Stimulated activated CD8-positive, alpha-beta memory T cell treated with anti-CD3 and anti-CD28 coated beads, Interleukin-7, amount 100 ng/mL, for 4 hours (primary cell): ENCODE results near the gene HDLBP.

Experiments used
- DNase-seq, 2 donors: peaks; one replicate each; pipeline ENCODE4 v3.0.0-alpha.2; 2020; ENCODE audit warnings: low read depth in 2 of 2

The HDLBP gene

DNA sequence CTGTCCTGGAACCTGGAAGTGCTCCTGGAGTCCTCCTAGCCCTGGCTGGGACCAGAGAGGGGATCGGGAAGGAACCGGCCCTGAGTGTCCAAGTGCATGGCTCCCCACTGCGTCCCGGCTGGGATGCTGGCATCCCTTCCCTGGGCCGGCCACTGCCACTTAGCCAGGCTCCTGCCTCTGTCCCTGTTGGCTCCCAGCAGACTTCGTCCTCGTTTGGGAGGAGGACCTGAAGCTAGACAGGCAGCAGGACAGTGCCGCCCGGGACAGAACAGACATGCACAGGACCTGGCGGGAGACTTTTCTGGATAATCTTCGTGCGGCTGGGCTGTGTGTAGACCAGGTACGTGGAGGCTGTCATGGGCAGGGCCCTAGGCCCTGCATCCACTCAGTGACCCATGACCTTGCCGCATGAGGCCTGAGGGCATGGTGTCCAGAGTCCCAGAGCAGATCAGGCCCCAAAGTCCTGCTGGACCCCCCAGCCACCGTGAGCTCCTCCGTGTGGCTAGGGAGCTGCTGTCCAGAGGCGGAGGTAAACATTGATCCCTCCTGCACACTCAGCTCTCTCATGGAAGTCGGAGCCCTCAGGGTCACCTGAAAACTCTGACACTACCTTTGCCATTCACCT lies 119.9 kb downstream of the HDLBP start:
- no peak for DNase-seq

DNA sequence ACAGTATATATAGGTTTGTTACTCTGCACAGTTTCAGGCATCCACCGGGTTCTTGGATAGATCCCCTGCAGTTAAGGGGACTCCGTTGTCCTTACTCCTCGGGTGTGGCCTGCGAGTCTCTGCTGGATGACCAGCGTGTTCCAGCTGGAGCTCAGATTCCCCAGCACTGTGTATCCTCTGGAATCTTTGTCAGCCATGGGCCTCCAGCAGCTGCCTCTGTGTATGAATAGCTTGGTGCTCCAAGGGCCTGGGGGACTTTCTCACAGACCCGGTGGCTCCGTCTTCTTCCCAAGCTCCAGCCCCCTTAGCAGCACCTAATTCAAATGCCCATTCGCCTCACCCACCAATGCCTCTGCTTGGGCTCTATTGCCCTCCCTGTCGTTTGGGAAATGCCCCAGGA lies 120.7 kb downstream of the HDLBP start:
- no peak for DNase-seq

DNA sequence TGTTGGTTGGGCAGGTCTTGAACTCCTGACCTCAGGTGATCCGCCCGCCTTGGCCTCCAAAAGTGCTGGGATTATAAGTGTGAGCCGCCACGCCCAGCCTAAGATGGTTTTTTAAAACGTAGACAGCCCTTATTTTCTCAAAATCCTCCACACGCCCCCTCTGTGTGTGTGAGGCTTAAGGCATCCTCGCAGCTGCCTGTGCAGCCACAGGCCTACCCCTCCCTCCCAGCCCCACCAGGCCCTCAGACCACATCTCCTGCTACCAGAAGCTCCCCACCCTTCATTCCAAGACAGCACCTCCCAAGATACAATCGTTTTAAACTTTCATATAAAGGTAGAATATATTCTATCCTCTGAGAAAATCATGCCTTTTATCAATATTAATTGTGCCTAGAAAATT lies 122.2 kb downstream of the HDLBP start:
- DNase-seq, result no peak

DNA sequence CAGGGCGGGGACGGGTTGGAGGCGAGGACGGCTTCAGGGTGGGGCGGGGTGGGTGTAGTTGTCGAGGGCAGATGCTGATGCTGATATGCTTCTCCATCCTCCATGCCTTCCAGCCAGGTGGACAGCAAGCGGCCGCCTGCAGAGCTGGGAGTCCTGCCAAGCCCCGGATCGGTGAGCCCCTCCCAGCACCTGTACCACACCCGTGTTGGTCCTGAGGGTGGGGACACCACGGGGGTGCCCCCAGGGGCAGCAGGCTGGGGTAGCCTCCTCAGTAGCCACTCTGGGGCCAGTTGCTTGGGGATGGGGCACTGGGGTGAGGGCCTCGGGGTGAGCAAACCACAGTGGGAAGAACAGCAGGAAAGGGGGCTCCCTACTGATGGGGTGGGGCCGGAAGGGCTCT lies 124.4 kb downstream of the HDLBP start:
- DNase-seq, result no peak

DNA sequence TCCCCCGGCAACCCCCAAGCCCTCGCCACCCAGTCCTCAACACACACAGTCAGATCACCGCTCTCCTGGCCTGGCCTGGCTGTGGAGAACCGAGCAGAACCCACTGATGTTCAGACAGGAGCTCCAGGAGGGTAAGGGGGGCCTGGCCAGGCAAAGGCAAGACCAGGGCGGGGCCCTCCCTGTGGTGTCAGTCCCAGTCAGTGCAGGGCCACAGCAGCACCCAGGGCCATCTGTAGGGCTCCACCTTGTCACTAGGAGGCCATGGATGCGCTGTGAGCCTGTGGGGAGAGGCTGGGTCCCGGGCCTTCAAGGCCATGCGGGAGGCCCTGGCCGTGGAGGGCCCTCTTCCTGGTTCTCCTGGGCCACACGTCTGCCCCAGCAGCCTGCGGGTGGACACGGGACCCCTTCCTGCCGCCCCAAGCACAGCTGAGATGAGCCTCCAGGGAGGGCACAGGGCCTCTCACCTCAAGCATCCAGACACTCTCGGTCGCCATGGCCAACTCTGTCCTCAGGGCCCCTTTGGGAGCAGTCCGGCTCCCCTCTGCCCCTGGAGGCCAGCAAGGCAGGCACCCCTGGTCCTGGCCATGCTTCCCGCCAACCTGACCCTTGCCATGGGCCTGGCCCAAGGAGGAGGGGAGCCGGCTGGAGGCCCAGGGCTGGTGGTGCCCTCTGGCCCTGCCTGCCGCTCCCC lies 125.0 kb downstream of the HDLBP start:
- DNase-seq, result no peak

DNA sequence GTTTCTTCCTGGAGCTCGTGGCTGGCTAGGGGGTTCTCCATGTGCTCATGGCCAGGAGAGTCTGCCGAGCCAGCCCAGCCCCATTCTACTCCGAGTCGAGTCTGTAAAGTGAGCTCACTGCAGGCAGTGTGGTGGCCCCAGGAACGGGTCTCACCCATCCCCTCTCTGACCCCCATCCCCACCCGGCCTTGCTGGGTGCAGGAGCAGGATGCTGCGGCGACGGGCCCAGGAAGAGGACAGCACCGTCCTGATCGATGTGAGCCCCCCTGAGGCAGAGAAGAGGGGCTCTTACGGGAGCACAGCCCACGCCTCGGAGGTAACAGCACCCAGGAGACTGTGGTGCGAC lies 125.6 kb downstream of the HDLBP start:
- no peak for DNase-seq

DNA sequence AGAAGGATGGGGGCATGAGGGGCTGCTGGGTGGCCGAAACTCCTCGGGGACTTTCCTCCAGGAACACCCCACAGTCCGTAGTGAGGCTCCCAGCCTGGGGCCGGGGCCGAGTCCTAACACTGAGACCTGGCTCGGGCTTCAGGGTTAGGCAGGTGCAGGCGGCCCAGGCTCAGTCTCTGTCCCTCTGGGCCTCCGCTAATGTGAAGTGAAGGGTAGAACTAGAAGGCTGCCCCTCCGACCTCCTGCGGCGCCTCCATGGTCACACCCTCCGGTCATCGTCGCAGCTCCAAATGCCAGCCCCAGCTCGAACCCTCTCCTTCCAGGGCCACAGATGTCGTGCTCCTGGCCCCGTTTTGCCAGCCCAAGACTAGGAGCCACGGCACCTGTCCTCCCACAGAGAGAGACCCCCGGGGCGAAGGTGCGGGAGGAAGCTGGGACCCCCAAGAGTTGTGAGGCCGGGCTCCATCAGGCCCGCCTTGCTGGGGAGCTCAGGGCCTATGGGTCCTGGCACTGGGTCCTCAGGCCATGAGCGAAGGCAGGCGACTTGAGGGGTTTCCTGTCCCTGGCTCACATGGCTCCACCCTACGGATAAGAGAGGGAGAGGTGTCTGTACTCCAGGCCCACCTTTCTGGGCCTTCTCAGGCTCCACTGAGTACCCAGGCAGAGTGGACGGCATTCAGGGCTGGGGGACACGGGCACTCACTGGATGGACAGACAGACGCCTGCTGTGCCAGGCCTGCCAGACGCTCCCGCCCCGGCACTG lies 126.2 kb downstream of the HDLBP start:
- no peak for DNase-seq

DNA sequence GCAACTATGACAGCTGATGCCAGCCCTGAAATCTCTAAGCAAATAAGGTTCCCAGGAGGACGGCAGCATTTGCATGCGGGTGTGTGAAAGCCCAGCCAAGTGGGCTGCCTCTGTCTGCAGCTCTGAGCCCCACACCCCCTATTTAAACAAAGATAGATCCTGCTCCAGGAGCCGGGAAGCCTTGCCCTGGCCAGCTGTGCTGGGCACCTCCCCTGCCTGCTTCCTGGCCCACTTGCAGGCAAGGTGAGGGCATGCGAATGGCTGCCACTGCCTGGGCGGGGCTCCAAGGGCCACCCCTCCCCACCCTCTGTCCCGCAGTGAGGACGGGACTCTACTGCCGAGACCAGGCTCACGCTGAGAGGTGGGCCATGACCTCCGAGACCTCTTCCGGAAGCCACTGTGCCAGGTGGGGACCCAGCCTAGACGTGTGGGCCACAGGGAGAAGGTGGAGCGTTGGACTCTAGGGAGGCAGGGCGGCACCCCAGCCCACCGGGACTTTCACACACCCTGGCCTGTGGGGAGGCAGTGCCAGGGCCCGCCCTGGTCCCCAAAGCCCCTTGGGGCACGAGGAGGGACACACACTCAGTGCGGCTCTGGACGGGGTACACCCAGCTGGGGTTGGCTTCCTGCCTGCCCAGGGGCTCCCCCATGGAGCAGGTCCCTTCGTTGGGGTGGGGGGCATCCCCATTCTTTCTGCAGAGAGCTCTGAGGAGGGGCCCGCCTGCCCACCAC lies 126.9 kb downstream of the HDLBP start, which contains the start of gene ANO7:
ANO7 (plus strand) TSS at position 317 of the 732 bp plus-strand sequence. CDS start 1,387 bp downstream, outside the sequence.
- DNase-seq, result no peak

DNA sequence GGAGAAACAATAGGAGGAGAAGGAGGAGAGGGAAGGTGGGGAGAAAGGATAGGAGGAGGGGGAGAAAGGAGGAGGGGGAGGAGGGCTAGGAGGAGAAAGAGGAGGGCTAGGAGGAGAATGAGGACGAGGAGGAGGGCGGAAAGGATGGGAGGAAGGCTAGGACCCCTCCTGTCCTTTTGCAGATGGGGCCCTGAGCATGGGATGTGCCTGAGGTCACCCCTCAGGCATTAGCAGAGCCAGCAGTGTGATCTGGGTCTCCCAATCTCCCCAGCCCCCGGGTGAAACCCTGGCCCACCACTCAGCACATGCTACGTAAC lies 127.6 kb downstream of the HDLBP start:
- DNase-seq, result no peak

DNA sequence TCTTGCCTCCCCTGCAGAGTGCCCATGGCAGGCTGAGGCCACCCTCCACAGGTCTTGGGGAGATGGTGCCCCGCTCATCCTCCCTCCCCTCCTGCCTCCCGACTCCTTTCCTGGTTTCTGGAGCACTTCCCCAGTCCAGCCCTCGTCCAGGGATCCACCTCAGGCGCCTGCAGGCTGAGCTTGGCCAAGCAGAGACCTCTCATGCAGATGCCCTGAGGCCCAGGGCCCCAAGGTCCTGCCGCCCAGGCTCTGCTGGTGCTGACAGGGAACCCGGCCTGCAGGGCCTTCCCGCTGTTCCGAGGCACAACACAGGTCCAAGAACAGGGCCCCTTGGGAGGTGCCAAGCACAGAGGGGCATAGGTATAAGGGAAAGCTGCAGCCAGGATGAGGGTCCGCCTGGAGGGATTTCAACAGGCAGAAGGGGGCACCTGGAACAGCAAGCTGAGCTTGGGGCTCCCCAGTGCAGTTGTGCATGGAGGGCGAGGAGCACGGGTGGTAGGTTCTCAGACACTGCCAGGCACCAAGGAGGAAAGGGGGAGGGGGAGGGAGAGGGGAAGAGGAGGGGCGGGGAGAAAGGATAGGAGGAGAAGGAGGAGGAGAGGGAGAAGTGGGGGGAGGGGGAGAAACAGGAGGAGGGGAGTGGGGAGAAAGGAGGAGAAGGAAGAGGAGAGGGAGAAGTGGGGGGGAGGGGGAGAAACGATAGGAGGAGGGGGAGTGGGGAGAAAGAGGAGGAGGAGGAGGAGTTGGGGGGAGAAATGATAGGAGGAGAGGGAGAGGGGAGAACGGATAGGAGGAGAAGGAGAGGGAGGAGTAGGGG lies 128.2 kb downstream of the HDLBP start:
- no peak for DNase-seq

DNA sequence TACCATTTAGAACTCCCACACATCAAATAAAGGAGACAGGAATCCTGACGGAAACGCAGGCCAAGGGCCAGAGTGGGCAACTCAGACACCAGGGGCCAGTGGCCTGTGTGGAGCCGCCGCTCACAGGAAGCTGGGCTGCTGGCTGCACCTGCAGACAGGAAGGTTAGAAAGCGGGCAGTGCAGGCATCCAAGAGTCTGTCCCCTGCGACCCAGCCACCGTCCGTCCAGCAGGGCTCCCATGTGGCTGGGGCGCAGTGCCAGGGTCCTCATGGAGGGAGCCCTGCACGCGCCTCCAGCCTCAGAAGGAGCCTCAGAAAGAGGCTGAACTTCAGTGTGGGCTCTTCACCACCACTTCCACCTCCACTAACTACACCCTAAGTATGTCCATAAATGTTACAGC lies 129.5 kb downstream of the HDLBP start:
- DNase-seq, result no peak

DNA sequence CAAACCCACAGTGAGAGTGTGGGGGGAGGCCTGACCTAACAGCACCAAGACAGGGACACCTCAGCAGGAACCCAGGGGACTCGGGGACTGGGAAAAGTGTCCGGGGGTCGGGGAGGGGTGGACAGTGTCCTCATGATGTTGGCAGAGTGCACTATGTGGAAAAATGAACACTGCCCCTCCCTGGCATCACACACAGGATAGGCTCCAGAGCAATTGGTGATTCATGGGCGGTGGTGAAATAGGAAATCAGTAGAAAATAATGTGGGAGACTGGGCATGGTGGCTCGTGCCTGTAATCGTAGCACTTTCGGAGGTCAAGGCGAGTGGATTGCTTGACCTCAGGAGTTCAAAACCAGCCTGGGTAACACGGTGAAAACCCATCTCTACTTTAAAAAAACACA lies 130.6 kb downstream of the HDLBP start:
- no peak for DNase-seq

DNA sequence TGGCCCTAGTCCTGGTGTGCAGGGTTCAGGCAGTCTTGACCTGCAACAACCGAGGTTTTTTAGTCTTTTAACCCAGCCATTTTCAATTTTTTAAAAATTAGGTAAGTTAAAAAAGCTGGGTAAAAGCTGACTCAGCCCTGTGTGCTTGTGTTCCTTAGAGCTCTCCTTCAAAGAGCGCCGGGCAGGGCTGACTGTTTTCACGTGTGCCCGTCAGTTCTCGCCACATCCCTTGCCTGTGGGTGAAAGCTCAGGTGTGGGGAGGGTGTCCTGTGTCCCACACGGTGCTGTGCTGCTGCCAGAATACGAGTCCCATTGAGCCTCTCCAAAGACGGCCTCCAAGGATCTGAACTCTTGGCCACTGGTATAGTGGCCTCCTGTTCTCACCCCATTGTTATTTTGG lies 132.3 kb downstream of the HDLBP start:
- no peak for DNase-seq

DNA sequence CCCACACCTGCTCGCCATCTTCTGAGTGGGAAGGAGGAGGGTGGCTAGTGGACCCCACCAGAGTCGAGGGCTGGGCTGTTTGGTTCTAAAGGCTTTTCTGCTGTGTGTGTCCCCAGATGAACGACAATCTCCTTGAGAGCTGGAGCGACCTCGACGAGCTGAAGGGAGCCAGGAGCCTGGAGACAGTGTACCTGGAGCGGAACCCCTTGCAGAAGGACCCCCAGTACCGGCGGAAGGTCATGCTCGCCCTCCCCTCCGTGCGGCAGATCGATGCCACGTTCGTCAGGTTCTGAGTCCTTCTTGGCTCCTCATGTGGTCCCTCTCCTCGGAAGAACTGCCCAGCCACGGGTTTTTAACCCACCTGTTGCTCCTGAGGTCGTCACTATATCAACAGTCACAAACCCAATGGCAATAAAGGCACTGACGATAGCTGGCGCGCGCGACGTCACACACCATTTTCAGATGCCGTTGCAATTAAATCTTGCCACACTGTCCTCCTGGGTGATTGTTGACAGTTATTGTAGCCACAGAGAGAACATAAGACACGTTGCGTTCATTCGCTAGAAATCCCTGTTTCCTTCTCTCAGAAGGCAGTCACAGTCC lies 132.8 kb downstream of the HDLBP start:
- no peak for DNase-seq

DNA sequence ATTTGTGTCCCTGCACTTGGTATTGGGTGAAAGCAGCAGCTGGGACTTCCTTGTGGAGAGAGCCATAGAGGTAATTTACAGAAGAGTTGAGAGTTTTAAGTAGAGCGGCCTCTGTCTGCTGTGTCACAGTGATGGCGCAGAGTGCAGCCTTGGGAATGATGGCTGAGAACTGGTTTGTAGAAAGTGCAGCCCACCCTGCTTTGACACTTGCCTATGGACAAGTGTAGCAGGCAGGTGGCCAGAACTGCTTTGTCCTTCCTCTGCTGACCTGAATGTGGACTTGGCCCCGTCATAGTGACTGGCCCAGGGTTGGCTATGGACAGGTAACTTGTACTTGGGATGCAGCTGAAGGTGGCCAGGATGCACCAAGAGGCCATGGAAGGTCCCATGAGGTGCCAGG lies 133.3 kb downstream of the HDLBP start:
- DNase-seq, result no peak

DNA sequence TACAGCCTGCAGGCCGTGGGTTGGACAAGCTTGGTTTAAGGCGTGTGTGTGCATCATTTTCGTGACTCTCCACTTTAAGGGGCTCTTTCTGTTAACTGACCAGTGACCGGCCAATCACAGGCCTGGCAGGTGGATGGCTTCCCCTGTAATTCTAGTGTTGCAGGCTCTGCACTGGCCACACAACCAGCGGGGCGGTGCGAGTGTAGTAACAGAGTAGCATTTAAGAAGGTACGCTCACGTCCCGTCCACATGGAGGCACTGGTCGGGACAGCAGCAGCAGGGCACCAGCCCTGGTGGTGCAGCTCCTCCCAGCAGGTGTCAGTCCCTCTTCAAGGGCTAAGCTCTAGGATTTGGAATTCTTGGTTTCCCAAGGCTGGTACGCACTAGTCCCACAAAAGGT lies 135.0 kb downstream of the HDLBP start:
- DNase-seq, result no peak

DNA sequence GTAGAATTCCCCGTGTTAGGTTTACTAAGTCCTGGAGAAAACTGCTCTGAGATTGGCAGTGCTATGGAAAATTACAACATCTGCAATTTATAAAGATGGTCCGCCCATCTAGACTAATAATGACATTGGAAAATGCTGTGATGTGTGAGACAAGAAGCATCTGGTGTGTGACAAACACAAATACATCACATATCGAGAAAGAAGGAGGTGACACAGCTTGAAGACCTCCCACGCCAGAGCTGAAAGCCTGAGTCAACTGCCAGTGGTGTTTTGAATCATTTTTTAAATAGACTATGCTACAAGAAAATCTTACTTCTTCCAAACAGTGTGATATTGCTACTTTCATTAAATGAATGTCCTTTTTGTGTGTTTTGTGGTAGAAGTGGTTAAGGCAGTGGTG lies 135.6 kb downstream of the HDLBP start:
- no peak for DNase-seq

DNA sequence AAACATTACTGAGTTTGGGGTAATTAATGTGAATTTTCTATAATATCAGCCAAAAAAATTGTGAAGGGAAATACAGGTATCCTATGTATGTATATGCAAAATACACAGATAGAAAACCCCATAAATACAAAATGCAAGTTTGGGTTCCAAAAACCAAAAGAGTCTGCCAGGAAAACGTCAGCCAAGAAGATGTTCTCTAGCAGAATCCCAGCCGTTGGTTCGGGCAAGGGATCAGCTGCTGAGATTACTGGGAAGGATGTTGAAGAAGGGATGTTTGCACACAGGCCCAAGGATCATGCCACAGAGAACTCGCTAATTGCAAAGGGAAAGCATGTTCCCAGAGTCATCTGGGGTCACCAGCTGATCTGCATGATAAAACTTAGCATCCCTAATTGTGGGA lies 136.5 kb downstream of the HDLBP start:
- no peak for DNase-seq

DNA sequence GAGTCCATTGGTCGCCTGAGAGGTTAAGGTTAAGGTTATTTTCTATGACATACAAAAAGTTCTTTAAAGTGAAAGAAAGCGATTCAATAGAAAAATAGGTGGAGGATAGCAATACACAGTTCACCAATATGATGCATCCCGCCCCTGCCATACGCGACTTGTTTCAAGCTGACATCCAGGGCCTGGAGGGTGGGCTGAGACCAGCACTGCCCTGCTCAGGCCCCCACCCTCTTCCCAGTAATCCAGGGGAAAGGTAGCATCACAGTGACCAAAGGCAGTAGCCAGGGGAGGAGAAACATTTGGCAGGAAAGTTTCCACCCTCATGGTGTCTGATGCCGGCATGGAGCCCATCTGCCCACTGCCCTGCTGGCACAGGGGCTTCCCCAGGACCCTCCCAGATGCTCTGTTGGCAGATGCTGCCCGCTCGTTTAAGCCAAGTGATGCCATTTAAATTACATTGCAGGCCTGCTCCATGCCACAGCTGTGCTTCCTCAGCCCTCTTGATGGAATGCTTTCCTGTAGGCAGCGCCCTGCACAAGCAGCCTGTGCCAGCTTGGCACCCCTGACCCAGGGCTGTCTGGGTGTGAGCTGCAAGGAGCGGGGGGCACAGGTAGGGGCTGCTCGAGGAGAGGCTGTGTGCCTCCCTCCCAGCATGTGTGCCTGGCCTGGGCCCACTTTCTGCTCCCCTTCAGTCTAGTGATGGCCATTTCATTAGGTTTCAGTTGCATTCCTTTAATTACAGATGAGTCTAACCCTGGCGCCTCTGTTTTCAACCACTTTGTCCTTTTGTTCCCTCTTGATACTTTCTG lies 137.7 kb downstream of the HDLBP start:
- DNase-seq, result no peak
